Neural progenitor cell (in vitro differentiated cells): ENCODE data around the gene ARFIP2. TPM values are rescaled to one million over a fixed set of nuclear protein-coding genes. Genes with fewer than 3 reads are reported as not detected.

Experiments used
- DNase-seq: peaks from one replicate; pipeline ENCODE4 v3.0.0-alpha.2; 2016; ENCODE audit warnings: low spot score
- H2AFZ ChIP-seq: fragments of 200-600 bp; sonication (generic); replicated peaks from 2 replicates; pipeline ENCODE4 v1.6.1; 2016; ENCODE audit warnings: antibody characterized with exemption
- H3F3A ChIP-seq: fragments of 200-600 bp; sonication (generic); 2 replicates; pipeline ENCODE4 v1.6.1; 2016; ENCODE audit warnings: antibody characterized with exemption, low read depth
- H3K27ac ChIP-seq: fragments of 200-600 bp; sonication (generic); 2 replicates; pipeline ENCODE4 v1.5.1; 2016; ENCODE audit warnings: mild to moderate bottlenecking
- H3K27me3 ChIP-seq: fragments of 200-600 bp; sonication (generic); 2 replicates; pipeline ENCODE4 v1.6.1; 2016; ENCODE audit warnings: mild to moderate bottlenecking, moderate library complexity
- H3K36me3 ChIP-seq: fragments of 200-600 bp; sonication (generic); 2 replicates; pipeline ENCODE4 v1.5.1; 2016
- H3K4me1 ChIP-seq: fragments of 200-600 bp; sonication (generic); 2 replicates; pipeline ENCODE4 v1.6.1; 2016; ENCODE audit warnings: mixed run types
- H3K4me2 ChIP-seq: fragments of 200-600 bp; sonication (generic); 2 replicates; pipeline ENCODE4 v1.6.1; 2016
- H3K4me3 ChIP-seq: fragments of 200-600 bp; sonication (generic); 2 replicates; pipeline ENCODE4 v1.5.1; 2016
- H3K79me2 ChIP-seq: fragments of 200-600 bp; sonication (generic); 2 replicates; pipeline ENCODE4 v1.6.1; 2016; ENCODE audit warnings: low read depth
- H3K9ac ChIP-seq: fragments of 200-600 bp; sonication (generic); 2 replicates; pipeline ENCODE4 v1.6.1; 2016
- H3K9me3 ChIP-seq: fragments of 200-600 bp; sonication (generic); 2 replicates; pipeline ENCODE4 v1.5.1; 2016; ENCODE audit warnings: low read depth
- H4K20me1 ChIP-seq: fragments of 200-600 bp; sonication (generic); 2 replicates; pipeline ENCODE4 v1.6.1; 2016; ENCODE audit warnings: low read depth
- H3K27ac Mint-ChIP-seq: 3 replicates; pipeline ENCODE4 v1.8.0; 2021; ENCODE audit warnings: mixed read lengths
- H3K27me3 Mint-ChIP-seq: 2 replicates; pipeline ENCODE4 v1.8.0; 2022; ENCODE audit warnings: low read depth, mild to moderate bottlenecking, inconsistent platforms, moderate library complexity, mixed read lengths; ENCODE audit not compliant: insufficient read depth
- H3K36me3 Mint-ChIP-seq: 3 replicates; pipeline ENCODE4 v1.8.0; 2021; ENCODE audit warnings: mixed read lengths
- H3K4me1 Mint-ChIP-seq: 3 replicates; pipeline ENCODE4 v1.8.0; 2021; ENCODE audit warnings: mixed read lengths
- H3K4me3 Mint-ChIP-seq: 3 replicates; pipeline ENCODE4 v1.8.0; 2021; ENCODE audit warnings: mild to moderate bottlenecking, moderate library complexity, mixed read lengths
- H3K9me3 Mint-ChIP-seq: 3 replicates; pipeline ENCODE4 v1.8.0; 2020; ENCODE audit warnings: mixed read lengths
- EZH2 ChIP-seq: fragments of 200-600 bp; sonication (generic); IDR thresholded peaks from 2 replicates; pipeline ENCODE4 v1.6.1; 2017; ENCODE audit warnings: antibody characterized with exemption, mild to moderate bottlenecking, moderate library complexity
- EZH2phosphoT487 ChIP-seq: fragments of 200-600 bp; sonication (generic); IDR thresholded peaks from 2 replicates; pipeline ENCODE4 v1.6.1; 2017; ENCODE audit warnings: antibody characterized with exemption
- total RNA-seq: library from RNA; depleted of rRNA; stranded (reverse); fragments of >200 nt; gene quantifications from 2 replicates; pipeline ENCODE4 v1.2.3, GENCODE V29; 2015; ENCODE audit warnings: low replicate concordance
- TF ChIP-seq, protein P1 (sequence below): fragments of 200-600 bp; sonication (generic); IDR thresholded peaks from 2 replicates; pipeline ENCODE4 v1.5.1; 2017; ENCODE audit warnings: antibody characterized with exemption, mild to moderate bottlenecking

ARFIP2 gene
- total RNA-seq, 1 donor from 2014 or later, result 40.2 TPM

- Histone ChIP-seq H3K9ac (no peak overlapping the region), H3K4me3 (no peak overlapping the region), H2AFZ (no peak overlapping the region), H3K9me3 (no peaks in the 10 kb centered on the region), H3K4me2 (no peak overlapping the region), H3K79me2 (peaks cover 25% of the 10 kb centered on the region), H3K27me3 (no peaks in the 10 kb centered on the region), H4K20me1 (no peaks in the 10 kb centered on the region), H3F3A (peaks cover 33% of the 10 kb centered on the region), H3K36me3 (no peaks in the 10 kb centered on the region), H3K4me1 (peaks cover 12% of the 10 kb centered on the region), H3K27ac (no peak overlapping the region)
- peak overlapping the region; percentile 71 for H3K4me3 Mint-ChIP-seq
- no peaks in the 10 kb centered on the region for H3K9me3 Mint-ChIP-seq
- peak overlapping the region; percentile 46 for H3K27ac Mint-ChIP-seq
- TF ChIP-seq EZH2phosphoT487 (no peak), EZH2 (no peak)
- TF ChIP-seq, protein P1, sequence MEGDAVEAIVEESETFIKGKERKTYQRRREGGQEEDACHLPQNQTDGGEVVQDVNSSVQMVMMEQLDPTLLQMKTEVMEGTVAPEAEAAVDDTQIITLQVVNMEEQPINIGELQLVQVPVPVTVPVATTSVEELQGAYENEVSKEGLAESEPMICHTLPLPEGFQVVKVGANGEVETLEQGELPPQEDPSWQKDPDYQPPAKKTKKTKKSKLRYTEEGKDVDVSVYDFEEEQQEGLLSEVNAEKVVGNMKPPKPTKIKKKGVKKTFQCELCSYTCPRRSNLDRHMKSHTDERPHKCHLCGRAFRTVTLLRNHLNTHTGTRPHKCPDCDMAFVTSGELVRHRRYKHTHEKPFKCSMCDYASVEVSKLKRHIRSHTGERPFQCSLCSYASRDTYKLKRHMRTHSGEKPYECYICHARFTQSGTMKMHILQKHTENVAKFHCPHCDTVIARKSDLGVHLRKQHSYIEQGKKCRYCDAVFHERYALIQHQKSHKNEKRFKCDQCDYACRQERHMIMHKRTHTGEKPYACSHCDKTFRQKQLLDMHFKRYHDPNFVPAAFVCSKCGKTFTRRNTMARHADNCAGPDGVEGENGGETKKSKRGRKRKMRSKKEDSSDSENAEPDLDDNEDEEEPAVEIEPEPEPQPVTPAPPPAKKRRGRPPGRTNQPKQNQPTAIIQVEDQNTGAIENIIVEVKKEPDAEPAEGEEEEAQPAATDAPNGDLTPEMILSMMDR, result no peak
- peaks cover 35% of the 10 kb centered on the region for H3K4me1 Mint-ChIP-seq
- DNase-seq, result peak; percentile 15
- peaks cover 17% of the 10 kb centered on the region for H3K36me3 Mint-ChIP-seq
- peaks cover 6% of the 10 kb centered on the region for H3K27me3 Mint-ChIP-seq
Observed at GRCh38 chr11:6475936-6476335, 5.2 kb downstream of the ARFIP2 start.

GRCh38 chr11:6474806-6475500 lies 6.2 kb downstream of the ARFIP2 start:
- DNase-seq, result no peak
- H3K9me3 ChIP-seq, result no peaks in the 10 kb centered on the region
- no peak overlapping the region for H3K9ac ChIP-seq
- Mint-ChIP-seq H3K9me3 (no peaks in the 10 kb centered on the region), H3K27me3 (peaks cover 6% of the 10 kb centered on the region), H3K4me1 (peaks cover 25% of the 10 kb centered on the region), H3K27ac (no peak overlapping the region), H3K4me3 (peak overlapping the region; percentile 86), H3K36me3 (peaks cover 17% of the 10 kb centered on the region)
- peak overlapping the region; percentile 100 for H3K4me2 ChIP-seq
- H3K27ac ChIP-seq, result no peak overlapping the region
- H3K4me3 ChIP-seq, result peak overlapping the region; percentile 99
- H2AFZ ChIP-seq, result no peak overlapping the region
- TF ChIP-seq EZH2 (no peak), EZH2phosphoT487 (no peak)
- TF ChIP-seq, protein P1, result no peak
- no peaks in the 10 kb centered on the region for H3K36me3 ChIP-seq
- H3K79me2 ChIP-seq, result peaks cover 17% of the 10 kb centered on the region
- no peaks in the 10 kb centered on the region for H3K27me3 ChIP-seq
- peaks cover 33% of the 10 kb centered on the region for H3F3A ChIP-seq
- H3K4me1 ChIP-seq, result peaks cover 7% of the 10 kb centered on the region
- H4K20me1 ChIP-seq, result no peaks in the 10 kb centered on the region

DNA sequence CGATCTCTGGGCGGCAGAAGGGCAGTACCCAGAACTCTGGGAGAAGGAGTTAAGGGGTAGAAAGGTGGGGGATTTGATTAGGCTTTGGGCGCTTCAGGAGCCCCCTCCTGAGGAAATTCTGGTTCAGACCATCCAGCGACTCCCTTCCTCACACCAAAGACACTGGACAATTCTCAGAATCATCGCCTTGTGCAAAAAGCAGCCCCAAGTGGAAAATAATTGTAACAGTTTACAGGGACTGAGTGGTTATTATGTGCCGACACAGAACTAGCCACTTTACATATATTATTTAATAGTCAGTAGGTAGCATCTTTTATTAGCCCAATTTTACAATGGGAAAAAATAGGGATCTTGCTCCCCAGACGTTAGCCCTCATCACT lies 6.7 kb downstream of the ARFIP2 start:
- H2AFZ ChIP-seq, result peak overlapping the region; percentile 90
- no peaks in the 10 kb centered on the region for H4K20me1 ChIP-seq
- Mint-ChIP-seq H3K4me3 (peak overlapping the region; percentile 86), H3K36me3 (peaks cover 17% of the 10 kb centered on the region), H3K9me3 (no peaks in the 10 kb centered on the region), H3K27ac (peak overlapping the region; percentile 87), H3K27me3 (peaks cover 6% of the 10 kb centered on the region), H3K4me1 (peaks cover 23% of the 10 kb centered on the region)
- no peaks in the 10 kb centered on the region for H3K36me3 ChIP-seq
- H3K4me1 ChIP-seq, result peaks cover 11% of the 10 kb centered on the region
- H3K9ac ChIP-seq, result peak overlapping the region; percentile 52
- no peaks in the 10 kb centered on the region for H3K27me3 ChIP-seq
- H3F3A ChIP-seq, result peaks cover 36% of the 10 kb centered on the region
- no peaks in the 10 kb centered on the region for H3K9me3 ChIP-seq
- peak overlapping the region; percentile 88 for H3K27ac ChIP-seq
- no peak for DNase-seq
- peak overlapping the region; percentile 99 for H3K4me3 ChIP-seq
- TF ChIP-seq EZH2 (no peak), EZH2phosphoT487 (no peak)
- TF ChIP-seq, protein P1, result no peak
- H3K79me2 ChIP-seq, result peaks cover 12% of the 10 kb centered on the region
- H3K4me2 ChIP-seq, result peak overlapping the region; percentile 100
